Sigmoid colon (tissue), 4 donors: Measurements from ENCODE around the gene KRTAP16-1.

Source experiments
- CTCF ChIP-seq, 4 experiments: fragments of 450-650 bp in 3 of 4; fragments of 200-600 bp in 1 of 4; IDR thresholded peaks; one replicate each; pipeline ENCODE4 v1.5.1; 2016 to 2019; ENCODE audit warnings: antibody characterized with exemption in 4 of 4, mild to moderate bottlenecking in 3 of 4, moderate library complexity in 2 of 4
- EP300 ChIP-seq, 4 donors: sonication (generic); formaldehyde crosslinking; IDR thresholded peaks; one replicate each; pipeline ENCODE4 v1.6.1; 2017; ENCODE audit warnings: antibody characterized with exemption in 4 of 4
- POLR2A ChIP-seq, 2 donors: fragments of 450-650 bp; IDR thresholded peaks; one replicate each; pipeline ENCODE4 v1.6.1; 2016; ENCODE audit warnings: antibody characterized with exemption in 2 of 2, mild to moderate bottlenecking in 2 of 2, moderate library complexity in 2 of 2
- POLR2AphosphoS5 ChIP-seq, 4 donors: sonication (generic); formaldehyde crosslinking; IDR thresholded peaks; one replicate each; pipeline ENCODE4 v1.6.1; 2017; ENCODE audit warnings: antibody characterized with exemption in 4 of 4

GRCh38 chr17:41335747-41336146 lies 26.6 kb upstream of the KRTAP16-1 start:
- TF ChIP-seq POLR2AphosphoS5 (IDR thresholded peaks at IDR 0.05) (no peak), CTCF (IDR thresholded peaks at IDR 0.05) (no peak), POLR2A (IDR thresholded peaks at IDR 0.05) (no peak), EP300 (IDR thresholded peaks at IDR 0.05) (no peak)
